H9 (cell line): Measurements from ENCODE around the gene SLX4. TPM values are rescaled to one million over a fixed set of nuclear protein-coding genes. Genes with fewer than 3 reads are reported as not detected.

Experiments
- DNase-seq: peaks from one replicate; pipeline ENCODE4 v3.0.0-alpha.2; 2017
- H2AFZ ChIP-seq: one replicate; pipeline ENCODE4 v1.6.1; 2013; ENCODE audit warnings: mild to moderate bottlenecking, low read length, control low read depth, moderate library complexity
- H2AK5ac ChIP-seq: 2 replicates; pipeline ENCODE4 v1.6.1; 2013; ENCODE audit warnings: low read length, control low read depth, mixed read lengths; ENCODE audit not compliant: insufficient read length
- H2BK120ac ChIP-seq: one replicate; pipeline ENCODE4 v1.6.1; 2013; ENCODE audit warnings: low read depth, mild to moderate bottlenecking, low read length, control low read depth, inconsistent platforms; ENCODE audit not compliant: poor library complexity, severe bottlenecking
- H2BK12ac ChIP-seq: 2 replicates; pipeline ENCODE4 v1.6.1; 2013; ENCODE audit warnings: low read length, control low read depth, mixed read lengths, low read depth; ENCODE audit not compliant: insufficient read length
- H2BK15ac ChIP-seq: 2 replicates; pipeline ENCODE4 v1.6.1; 2013; ENCODE audit warnings: low read depth, low read length, control low read depth
- H2BK20ac ChIP-seq: one replicate; pipeline ENCODE4 v1.6.1; 2013; ENCODE audit warnings: low read depth, mild to moderate bottlenecking, low read length, control low read depth, inconsistent platforms; ENCODE audit not compliant: poor library complexity, severe bottlenecking
- H2BK5ac ChIP-seq: 2 replicates; pipeline ENCODE4 v1.6.1; 2013; ENCODE audit warnings: low read length, control low read depth, mixed read lengths; ENCODE audit not compliant: insufficient read length
- H3K14ac ChIP-seq: 2 replicates; pipeline ENCODE4 v1.6.1; 2013; ENCODE audit warnings: low read length, control low read depth; ENCODE audit not compliant: insufficient read depth
- H3K18ac ChIP-seq: 2 replicates; pipeline ENCODE4 v1.6.1; 2013; ENCODE audit warnings: low read depth, mild to moderate bottlenecking, mixed read lengths, low read length, control low read depth; ENCODE audit not compliant: insufficient read length
- H3K23ac ChIP-seq: 2 replicates; pipeline ENCODE4 v1.6.1; 2013; ENCODE audit warnings: low read length, control low read depth, mixed read lengths, low read depth; ENCODE audit not compliant: insufficient read length
- H3K23me2 ChIP-seq: 2 replicates; pipeline ENCODE4 v1.6.1; 2013; ENCODE audit warnings: low read depth, mild to moderate bottlenecking, mixed read lengths, low read length, control low read depth; ENCODE audit not compliant: insufficient read length, poor library complexity, severe bottlenecking
- H3K27ac ChIP-seq: 2 replicates; pipeline ENCODE4 v1.5.1; 2013; ENCODE audit warnings: low read length, control low read depth, mixed read lengths, low read depth; ENCODE audit not compliant: insufficient read length
- H3K27me3 ChIP-seq: 2 replicates; pipeline ENCODE4 v1.6.1; 2013; ENCODE audit warnings: low read length, control low read depth, inconsistent platforms; ENCODE audit not compliant: insufficient read depth
- H3K4ac ChIP-seq: 2 replicates; pipeline ENCODE4 v1.6.1; 2013; ENCODE audit warnings: low read depth, mild to moderate bottlenecking, control low read depth, inconsistent platforms, low read length, moderate library complexity
- H3K4me1 ChIP-seq: 2 replicates; pipeline ENCODE4 v1.6.1; 2013; ENCODE audit warnings: low read length, control low read depth, inconsistent platforms; ENCODE audit not compliant: insufficient read depth
- H3K4me2 ChIP-seq: 2 replicates; pipeline ENCODE4 v1.6.1; 2013; ENCODE audit warnings: low read length, control low read depth, mixed read lengths; ENCODE audit not compliant: insufficient read length, insufficient read depth
- H3K56ac ChIP-seq: 2 replicates; pipeline ENCODE4 v1.6.1; 2013; ENCODE audit warnings: low read depth, mild to moderate bottlenecking, mixed read lengths, low read length, control low read depth; ENCODE audit not compliant: insufficient read length
- H3K79me1 ChIP-seq: 2 replicates; pipeline ENCODE4 v1.6.1; 2013; ENCODE audit warnings: low read depth, mild to moderate bottlenecking, moderate library complexity, low read length, control low read depth, inconsistent platforms; ENCODE audit not compliant: insufficient read depth, poor library complexity, severe bottlenecking
- H3K79me2 ChIP-seq: 2 replicates; pipeline ENCODE4 v1.6.1; 2013; ENCODE audit warnings: low read length, control low read depth, inconsistent platforms; ENCODE audit not compliant: insufficient read depth
- H3K9ac ChIP-seq: 2 replicates; pipeline ENCODE4 v1.6.1; 2013; ENCODE audit warnings: low read length, control low read depth, mixed read lengths; ENCODE audit not compliant: insufficient read length; ENCODE audit errors: extremely low read depth
- H3K9me3 ChIP-seq: one replicate; pipeline ENCODE4 v1.6.1; 2013; ENCODE audit warnings: low read depth, low read length, inconsistent platforms; ENCODE audit not compliant: control insufficient read depth
- H3T11ph ChIP-seq: one replicate; pipeline ENCODE4 v1.6.1; 2013; ENCODE audit warnings: mild to moderate bottlenecking, low read length, control low read depth, inconsistent platforms
- H4K20me1 ChIP-seq: one replicate; pipeline ENCODE4 v1.6.1; 2013; ENCODE audit not compliant: control insufficient read depth, insufficient read length, insufficient read depth
- H4K5ac ChIP-seq: 2 replicates; pipeline ENCODE4 v1.6.1; 2013; ENCODE audit warnings: low read depth, mild to moderate bottlenecking, mixed read lengths, low read length, control low read depth; ENCODE audit not compliant: insufficient read length
- H4K8ac ChIP-seq: replicated peaks from 2 replicates; pipeline ENCODE4 v1.6.1; 2013; ENCODE audit warnings: low read length, control low read depth, mixed read lengths, low read depth; ENCODE audit not compliant: insufficient read length
- H4K91ac ChIP-seq: 2 replicates; pipeline ENCODE4 v1.6.1; 2013; ENCODE audit warnings: low read depth, mild to moderate bottlenecking, moderate library complexity, mixed read lengths, low read length, control low read depth; ENCODE audit not compliant: insufficient read length
- H3K27ac Mint-ChIP-seq, 3 experiments: 2 replicates in 2 of 3; 3 replicates in 1 of 3; pipeline ENCODE4 v1.8.0; 2020 to 2021; ENCODE audit warnings: mixed read lengths in 3 of 3, mild to moderate bottlenecking in 1 of 3, moderate library complexity in 1 of 3
- H3K27me3 Mint-ChIP-seq: 2 replicates; pipeline ENCODE4 v1.8.0; 2021; ENCODE audit warnings: low read depth, mild to moderate bottlenecking, moderate library complexity, mixed read lengths
- H3K36me3 Mint-ChIP-seq, 3 experiments: 2 replicates in 2 of 3; 3 replicates in 1 of 3; pipeline ENCODE4 v1.8.0; 2020 to 2021; ENCODE audit warnings: low read depth in 3 of 3, mixed read lengths in 3 of 3; ENCODE audit not compliant: insufficient read depth in 1 of 3
- H3K4me1 Mint-ChIP-seq, 2 experiments: 2 replicates each; pipeline ENCODE4 v1.8.0; 2020; ENCODE audit warnings: mixed read lengths in 2 of 2
- H3K4me3 Mint-ChIP-seq, 2 experiments: 2 replicates in 1 of 2; 3 replicates in 1 of 2; pipeline ENCODE4 v1.8.0; 2020 to 2021; ENCODE audit warnings: mild to moderate bottlenecking in 2 of 2, mixed read lengths in 2 of 2, moderate library complexity in 1 of 2
- H3K9me3 Mint-ChIP-seq, 2 experiments: 2 replicates in 1 of 2; 3 replicates in 1 of 2; pipeline ENCODE4 v1.8.0; 2020; ENCODE audit warnings: mild to moderate bottlenecking in 2 of 2, mixed read lengths in 2 of 2, moderate library complexity in 1 of 2
- WGBS: extraction: QIAGEN DNeasy Blood & Tissue Kit; methylation state at CpG from one replicate; pipeline ENCODE4 v1.1.7; 2013; ENCODE audit warnings: missing lambda C conversion rate, low lambda C conversion rate, mixed read lengths; ENCODE audit not compliant: insufficient read length; ENCODE audit errors: extremely low coverage; 5-methylcytosine and 5-hydroxymethylcytosine counted together
- total RNA-seq: library from RNA; stranded (reverse); gene quantifications from 2 replicates; pipeline ENCODE4 v1.2.1, GENCODE V29; 2021
- TF ChIP-seq, protein P1 (sequence below): fragments of 200-600 bp; sonication (generic); conservative IDR thresholded peaks from 3 replicates; pipeline ENCODE4 v1.8.0; 2021; ENCODE audit warnings: antibody characterized with exemption, mild to moderate bottlenecking

Gene SLX4
- total RNA-seq, 1 experiment from 2014 or later = 9.9 TPM

DNA sequence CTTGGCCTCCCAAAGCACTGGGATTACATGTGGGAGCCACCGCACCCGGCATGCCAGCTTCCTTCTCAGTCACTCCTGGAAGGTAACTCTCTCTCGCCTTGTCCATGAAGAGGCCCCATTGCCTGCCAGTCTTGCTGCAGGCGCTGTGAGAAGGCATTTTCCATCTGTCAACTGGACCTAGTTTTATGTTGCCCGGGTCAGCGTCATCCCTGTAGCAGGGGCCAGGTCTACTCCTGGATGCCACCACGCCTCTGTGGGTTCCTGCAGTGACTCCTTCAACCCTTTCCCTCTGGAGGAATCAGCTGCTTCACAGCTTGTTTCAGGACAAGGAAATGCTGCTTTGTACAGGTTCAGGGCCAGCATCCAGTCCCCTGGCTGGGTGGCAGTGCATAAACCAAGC lies 31.6 kb downstream of the SLX4 start:
- Histone ChIP-seq H3K9me3 (no peaks in the 10 kb centered on the region), H3K27ac (no peak overlapping the region), H3K4ac (no peak overlapping the region), H3K79me1 (no peaks in the 10 kb centered on the region), H3K56ac (no peak overlapping the region), H3K18ac (no peak overlapping the region), H2BK5ac (no peak overlapping the region), H2BK15ac (no peak overlapping the region), H3K4me2 (no peak overlapping the region), H3K4me1 (no peaks in the 10 kb centered on the region), H4K91ac (no peak overlapping the region), H3T11ph (no peak overlapping the region), H2BK20ac (no peak overlapping the region), H3K23me2 (no peaks in the 10 kb centered on the region), H4K8ac (no peak overlapping the region), H2BK12ac (no peak overlapping the region), H3K23ac (no peak overlapping the region), H4K5ac (no peak overlapping the region), H2AK5ac (no peak overlapping the region), H2AFZ (no peak overlapping the region), H2BK120ac (no peak overlapping the region), H4K20me1 (no peaks in the 10 kb centered on the region), H3K14ac (no peak overlapping the region; the same call in 1 of the 2 replicates), H3K27me3 (no peaks in the 10 kb centered on the region), H3K9ac (no peak overlapping the region), H3K79me2 (no peaks in the 10 kb centered on the region)
- Mint-ChIP-seq H3K4me3 (no peak overlapping the region), H3K27me3 (no peaks in the 10 kb centered on the region), H3K27ac (peak overlapping the region in 2 of 3 experiments; percentile 64 to 91; a peak in 4 of 7 replicates), H3K9me3 (no peaks in the 10 kb centered on the region), H3K4me1 (peaks cover 10 to 25% of the 10 kb centered on the region in 2 experiments; a peak in 3 of 4 replicates), H3K36me3 (peaks cover 9 to 25% (median 21%) of the 10 kb centered on the region in 3 experiments; a peak in 6 of 7 replicates)
- TF ChIP-seq, protein P1, sequence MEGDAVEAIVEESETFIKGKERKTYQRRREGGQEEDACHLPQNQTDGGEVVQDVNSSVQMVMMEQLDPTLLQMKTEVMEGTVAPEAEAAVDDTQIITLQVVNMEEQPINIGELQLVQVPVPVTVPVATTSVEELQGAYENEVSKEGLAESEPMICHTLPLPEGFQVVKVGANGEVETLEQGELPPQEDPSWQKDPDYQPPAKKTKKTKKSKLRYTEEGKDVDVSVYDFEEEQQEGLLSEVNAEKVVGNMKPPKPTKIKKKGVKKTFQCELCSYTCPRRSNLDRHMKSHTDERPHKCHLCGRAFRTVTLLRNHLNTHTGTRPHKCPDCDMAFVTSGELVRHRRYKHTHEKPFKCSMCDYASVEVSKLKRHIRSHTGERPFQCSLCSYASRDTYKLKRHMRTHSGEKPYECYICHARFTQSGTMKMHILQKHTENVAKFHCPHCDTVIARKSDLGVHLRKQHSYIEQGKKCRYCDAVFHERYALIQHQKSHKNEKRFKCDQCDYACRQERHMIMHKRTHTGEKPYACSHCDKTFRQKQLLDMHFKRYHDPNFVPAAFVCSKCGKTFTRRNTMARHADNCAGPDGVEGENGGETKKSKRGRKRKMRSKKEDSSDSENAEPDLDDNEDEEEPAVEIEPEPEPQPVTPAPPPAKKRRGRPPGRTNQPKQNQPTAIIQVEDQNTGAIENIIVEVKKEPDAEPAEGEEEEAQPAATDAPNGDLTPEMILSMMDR = no peak
- WGBS = no CpG with 5 or more reads among the region's 7 CpGs
- DNase-seq = no peak
